Left kidney (tissue), 2 donors: ENCODE measurements around the gene ANTXR1. TPM values are rescaled to one million over a fixed set of nuclear protein-coding genes. Genes with fewer than 3 reads are reported as not detected.

Source experiments
- DNase-seq: peaks from one replicate; pipeline ENCODE4 v3.0.0-alpha.2; 2013
- polyA plus RNA-seq: library from polyadenylated mRNA; unstranded; fragments of 120-200 nt; gene quantifications from one replicate; pipeline ENCODE4 v1.2.1, GENCODE V29; 2013; ENCODE audit not compliant: insufficient read length

Gene ANTXR1
- polyA plus RNA-seq, 1 donor, result 82.4 TPM

DNA sequence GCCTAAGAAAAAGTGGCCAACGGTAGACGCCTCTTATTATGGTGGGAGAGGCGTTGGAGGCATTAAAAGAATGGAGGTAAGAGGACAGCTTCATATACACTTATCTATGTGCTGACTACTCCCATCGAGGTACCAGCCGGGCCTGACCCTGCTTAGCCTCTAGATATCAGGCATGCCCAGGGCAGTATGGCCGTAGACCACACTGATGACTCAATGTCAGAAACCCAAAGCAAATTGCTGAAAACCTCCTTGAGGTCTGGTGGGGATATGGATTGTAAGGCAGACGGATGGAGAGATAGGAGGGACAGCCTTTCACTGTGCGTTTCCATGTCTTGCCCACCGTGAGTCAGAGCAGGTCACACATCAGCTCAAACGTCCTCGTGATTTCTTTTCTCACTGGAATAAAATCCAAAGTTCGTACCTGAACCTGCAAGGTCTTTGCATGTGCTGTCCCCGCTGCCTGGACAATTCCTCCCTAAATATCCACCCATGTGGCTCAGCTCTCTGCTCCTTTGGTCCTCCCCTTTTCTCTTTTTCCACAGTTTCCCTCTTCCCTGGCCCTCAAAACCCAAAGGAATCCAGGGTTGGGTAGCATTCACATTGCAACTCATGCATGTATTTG lies 168.9 kb downstream of the ANTXR1 start:
- no peak for DNase-seq

- DNase-seq, result no peak
These were observed 170.7 kb downstream of the ANTXR1 start for GRCh38 chr2:69183659-69184058.

DNA sequence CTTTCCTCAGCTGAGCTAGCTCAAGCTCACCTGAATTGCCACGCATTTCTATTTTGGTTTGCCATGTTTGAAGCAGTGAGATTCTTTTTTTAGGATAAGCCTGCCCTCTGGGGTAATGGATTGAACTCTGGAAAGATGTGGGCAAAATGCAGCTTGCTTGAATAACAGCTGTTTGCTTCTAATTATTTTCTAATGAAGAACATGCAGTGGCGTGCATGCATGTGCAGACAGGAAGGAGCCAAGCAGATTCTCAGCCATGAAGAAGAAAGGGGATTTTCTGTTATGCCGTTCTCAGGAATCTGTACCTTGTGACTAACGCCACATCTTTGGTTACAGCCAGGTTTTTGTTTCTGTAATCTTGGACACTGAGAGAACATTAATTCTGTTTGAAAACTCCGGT lies 171.2 kb downstream of the ANTXR1 start:
- no peak for DNase-seq

DNA sequence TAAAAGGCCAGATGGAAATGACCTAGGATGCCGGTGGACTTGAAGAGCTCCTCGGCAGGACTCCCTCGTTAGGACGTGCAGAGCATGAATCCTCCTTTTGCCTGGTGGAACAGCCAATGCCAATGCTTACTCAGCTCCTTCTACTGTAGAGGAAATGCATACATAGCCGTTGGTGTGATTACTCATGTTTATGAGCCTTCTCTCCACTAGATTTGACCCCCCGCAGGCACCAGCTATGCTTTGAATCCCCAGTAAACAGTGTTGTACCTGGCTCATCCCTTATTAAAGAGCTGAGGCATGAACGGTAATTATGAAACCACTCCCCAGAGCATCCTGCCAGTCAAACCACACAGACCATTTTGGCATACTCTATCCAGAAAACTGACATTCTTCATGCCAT lies 172.8 kb downstream of the ANTXR1 start:
- no peak for DNase-seq

DNA sequence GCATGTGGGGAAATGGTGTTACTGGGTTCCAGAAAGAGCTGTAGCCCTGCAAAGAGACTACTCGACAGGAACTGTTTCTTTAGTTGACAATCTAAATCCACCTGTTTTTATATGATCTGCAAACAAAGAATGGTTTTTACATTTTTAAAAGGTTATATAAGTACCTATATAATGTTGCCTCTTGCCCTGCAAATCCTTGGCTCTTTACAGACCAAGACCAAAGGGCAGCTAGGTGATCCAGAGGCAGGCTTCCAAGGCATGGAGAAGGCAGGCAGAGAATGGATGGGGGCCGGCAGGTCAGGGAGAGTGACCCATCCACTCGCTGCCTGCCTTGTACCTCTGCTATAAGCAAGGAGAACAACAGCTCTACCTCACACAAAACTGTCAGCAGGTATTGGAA lies 173.6 kb downstream of the ANTXR1 start:
- no peak for DNase-seq

DNA sequence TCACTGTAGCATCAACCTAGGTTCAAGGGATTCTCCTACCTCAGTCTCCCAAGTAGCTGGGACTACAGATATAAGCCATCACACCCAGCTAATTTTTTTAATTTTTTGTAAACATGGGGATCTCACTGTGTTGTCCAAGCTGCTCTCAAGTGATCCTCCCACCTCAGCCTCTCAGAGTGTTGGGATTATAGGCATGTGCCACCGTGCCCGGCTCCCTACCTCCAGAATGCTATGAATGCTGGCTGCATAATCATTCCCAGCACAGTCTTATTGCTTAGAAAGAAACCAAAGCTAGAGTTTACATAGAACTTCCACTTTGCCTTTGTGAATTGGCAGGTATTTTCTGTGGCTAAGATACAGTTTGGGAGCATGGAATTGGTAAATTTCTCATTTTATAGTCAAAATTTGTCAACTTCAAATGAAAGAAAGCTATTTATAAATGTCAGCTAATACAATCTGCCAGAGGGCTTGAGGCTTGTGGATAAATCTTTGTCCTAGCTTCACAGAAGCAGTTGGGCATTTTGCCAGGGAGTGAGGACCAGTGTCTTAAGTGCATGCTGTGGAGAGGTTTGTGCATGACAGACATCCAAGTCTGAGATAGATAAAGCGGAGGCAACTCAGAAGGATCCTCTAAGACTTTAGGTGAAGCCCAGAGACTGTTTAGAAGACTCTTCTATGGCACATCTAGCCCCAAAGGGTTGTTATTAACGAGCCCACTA lies 175.4 kb downstream of the ANTXR1 start:
- no peak for DNase-seq

- DNase-seq, result no peak
These were observed 177.9 kb downstream of the ANTXR1 start for GRCh38 chr2:69190743-69191404.

DNA sequence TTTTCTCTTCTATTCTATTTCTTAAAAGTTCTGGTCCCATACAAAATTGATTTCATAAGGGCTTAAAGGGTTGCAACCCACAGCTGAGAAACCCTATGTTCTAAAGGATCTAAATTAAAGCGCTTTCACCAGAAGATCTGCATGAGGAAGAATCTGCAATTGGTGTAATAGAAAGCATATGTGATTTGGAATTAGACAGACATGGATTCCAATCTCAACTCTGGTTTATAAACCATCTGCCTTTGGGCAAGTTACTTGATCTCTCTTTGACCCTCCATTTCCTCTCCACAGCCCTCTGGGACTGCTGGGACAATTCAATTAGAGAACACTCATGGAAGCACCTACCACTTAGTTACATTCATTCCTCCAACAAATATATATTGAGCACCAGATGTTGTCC lies 178.7 kb downstream of the ANTXR1 start:
- no peak for DNase-seq

GRCh38 chr2:69192176-69192945 lies 179.4 kb downstream of the ANTXR1 start:
- no peak for DNase-seq

- DNase-seq, result no peak
These were observed 182.7 kb downstream of the ANTXR1 start for GRCh38 chr2:69195706-69196105.

DNA sequence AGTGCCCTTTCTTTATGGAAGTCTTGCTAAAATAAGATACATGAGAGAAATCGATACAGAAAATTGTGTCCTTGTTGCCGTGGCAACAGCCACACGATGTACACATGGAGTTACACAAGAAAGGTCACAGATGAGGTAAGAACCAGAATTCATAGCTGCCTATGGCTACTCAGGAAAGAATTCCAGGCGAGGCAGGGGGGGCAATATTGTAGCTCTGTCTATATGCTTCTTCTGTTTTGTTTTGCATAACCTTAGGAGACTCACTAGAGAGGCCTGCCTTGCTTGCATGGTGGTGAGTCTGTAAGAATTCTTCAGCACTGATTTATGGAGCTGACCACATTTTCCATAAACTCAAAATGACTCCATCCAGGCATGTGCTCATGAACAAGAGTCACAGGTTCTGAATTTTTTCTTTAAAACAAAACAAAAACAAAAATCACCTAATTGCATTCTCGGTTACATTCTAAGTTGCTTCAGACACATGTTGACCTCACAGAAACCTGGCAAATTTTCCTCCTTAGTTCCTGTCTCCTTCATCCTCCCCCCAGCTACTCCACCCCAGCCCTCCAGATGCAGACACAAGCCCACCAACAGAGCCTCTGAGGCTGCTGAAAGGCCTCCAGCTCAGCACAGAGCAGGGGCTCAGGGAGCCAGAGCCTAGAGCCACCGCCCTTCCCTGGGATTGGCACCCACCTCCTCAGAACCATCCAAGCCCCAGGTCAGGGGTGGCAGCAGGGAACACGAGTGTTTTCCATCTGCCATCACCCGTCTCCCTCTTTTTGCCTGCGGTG lies 183.5 kb downstream of the ANTXR1 start:
- no peak for DNase-seq

DNA sequence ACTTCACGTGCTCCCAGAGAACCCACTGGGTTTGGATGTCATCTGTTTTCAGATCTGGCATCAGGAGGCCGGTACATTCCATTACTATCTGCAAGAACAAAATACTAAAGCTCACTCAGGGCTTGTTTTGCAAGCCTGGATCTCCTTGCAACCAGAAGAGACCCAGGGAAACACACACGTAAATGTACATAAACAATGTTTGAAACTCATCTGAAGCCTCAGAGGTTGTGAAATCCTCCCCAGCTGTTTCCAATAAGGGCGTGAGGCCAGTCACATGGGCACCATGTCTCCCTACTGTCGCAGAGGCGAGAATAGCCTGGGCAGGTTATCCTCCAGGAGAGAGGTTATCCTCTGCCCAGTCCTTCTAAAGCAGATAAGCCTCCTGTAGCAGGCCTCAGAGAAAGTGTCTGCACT lies 187.1 kb downstream of the ANTXR1 start:
- no peak for DNase-seq

DNA sequence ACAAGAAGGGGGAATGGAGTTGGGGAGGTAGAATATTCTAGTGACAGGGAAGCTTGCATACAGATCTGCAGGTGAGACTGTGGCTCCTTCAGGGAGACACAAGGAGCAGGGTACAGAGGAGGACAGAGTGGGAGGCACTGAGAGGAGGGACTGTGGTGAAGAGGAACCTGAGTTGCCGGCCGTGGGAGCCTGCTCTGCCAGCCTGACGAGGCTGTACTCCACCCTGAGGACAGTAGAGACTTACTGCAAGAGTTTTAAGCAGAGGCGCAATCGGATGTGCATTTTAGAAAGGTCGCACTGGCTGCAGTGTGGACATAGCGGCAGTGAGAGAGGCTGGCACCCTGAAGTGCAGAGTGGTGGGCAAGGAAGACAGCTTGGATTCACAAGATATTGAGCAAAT lies 188.3 kb downstream of the ANTXR1 start:
- DNase-seq, result no peak

GRCh38 chr2:69202327-69202726 lies 189.3 kb downstream of the ANTXR1 start:
- no peak for DNase-seq

- no peak for DNase-seq
These were observed 190.4 kb downstream of the ANTXR1 start for GRCh38 chr2:69203166-69203985.

- no peak for DNase-seq
These were observed 191.7 kb downstream of the ANTXR1 start for GRCh38 chr2:69204654-69205053.

DNA sequence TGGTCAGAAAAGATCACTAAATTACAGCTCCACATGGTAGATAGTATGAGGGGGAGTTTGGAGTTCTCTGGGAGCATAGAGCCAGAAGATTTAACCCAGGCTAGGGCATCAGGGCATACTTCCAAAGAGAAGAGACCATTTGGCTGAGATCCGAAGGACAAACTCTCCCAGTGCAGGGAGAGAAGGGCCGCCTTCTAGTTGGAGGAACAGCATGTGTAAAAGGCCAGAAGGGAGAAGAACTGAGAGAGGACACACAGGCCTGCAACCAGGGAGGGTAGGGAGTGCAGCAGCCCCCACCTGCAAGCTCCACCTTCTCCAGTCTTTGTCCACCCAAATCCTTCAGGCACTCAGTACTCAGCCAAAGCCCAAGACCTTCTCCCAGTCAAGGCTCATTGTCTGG lies 192.1 kb downstream of the ANTXR1 start:
- no peak for DNase-seq

- no peak for DNase-seq
These were observed 192.5 kb downstream of the ANTXR1 start for GRCh38 chr2:69205491-69205890.

- no peak for DNase-seq
These were observed 195.1 kb downstream of the ANTXR1 start for GRCh38 chr2:69208023-69208595.

DNA sequence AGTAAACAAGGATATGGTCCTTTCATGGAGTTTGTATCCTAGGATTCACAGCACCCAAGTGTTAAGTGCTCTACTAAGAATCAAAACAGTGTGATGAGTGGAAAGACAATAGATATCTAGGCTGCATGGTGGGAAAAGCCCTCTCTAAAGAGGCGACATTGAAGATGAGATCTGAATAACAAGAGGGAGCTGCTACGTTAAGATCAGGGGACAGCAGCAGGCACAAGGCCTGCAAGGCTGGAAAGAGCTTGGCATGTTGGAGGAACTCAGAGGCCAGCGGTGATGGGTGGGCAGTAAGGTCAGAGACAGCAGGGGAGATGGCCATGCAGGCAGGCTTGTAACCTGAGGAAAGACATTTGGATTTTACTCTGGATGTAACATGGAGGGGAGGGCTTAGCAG lies 196.5 kb downstream of the ANTXR1 start:
- no peak for DNase-seq

GRCh38 chr2:69210385-69210784 lies 197.4 kb downstream of the ANTXR1 start:
- DNase-seq, result no peak
